ENCODE data around the gene BSPRY.

The BSPRY gene

GRCh38 chr9:113313261-113313660, 36.1 kb upstream of the BSPRY start:
- TF ChIP-seq TAF1 (IDR thresholded peaks at IDR 0.05; ENCODE audit: borderline replicate concordance, insufficient read depth, low read length) (no peak), REST (IDR thresholded peaks at IDR 0.05; ENCODE audit: insufficient read depth in 1 of 2, low read depth in 2 of 2, low read length in 2 of 2) (no peak), POLR2AphosphoS5 (IDR thresholded peaks at IDR 0.05; ENCODE audit: low read depth, low read length) (no peak), SIN3A (IDR thresholded peaks at IDR 0.05; ENCODE audit: borderline replicate concordance, insufficient read depth, low read length) (no peak), FOXP2 (optimal IDR thresholded peaks at IDR 0.05; ENCODE audit: borderline replicate concordance, extremely low read depth, extremely low read length, insufficient read depth) (no peak)

DNA sequence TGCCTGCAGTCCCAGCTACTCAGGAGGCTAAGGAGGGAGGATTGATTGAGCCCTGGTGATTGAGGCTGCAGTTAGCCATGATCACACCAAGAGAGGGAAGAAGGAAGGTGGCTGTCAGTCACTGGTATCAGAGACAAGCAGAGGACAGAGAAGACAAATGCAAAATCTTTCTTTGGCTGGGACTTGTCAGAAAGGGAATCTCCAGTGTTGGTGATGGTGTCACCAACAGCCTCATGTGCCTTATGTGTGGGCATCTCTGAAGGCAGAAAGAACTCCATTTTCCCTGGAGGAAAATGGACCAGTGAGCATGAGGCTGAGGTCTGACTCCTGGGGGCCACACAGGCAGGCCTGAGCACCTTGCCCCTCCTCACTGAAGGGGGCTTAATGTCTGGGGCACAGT, 34.1 kb upstream of the BSPRY start:
- TF ChIP-seq SIN3A (IDR thresholded peaks at IDR 0.05; ENCODE audit: borderline replicate concordance, insufficient read depth, low read length) (no peak), TAF1 (IDR thresholded peaks at IDR 0.05; ENCODE audit: borderline replicate concordance, insufficient read depth, low read length) (no peak), REST (IDR thresholded peaks at IDR 0.05; ENCODE audit: insufficient read depth in 1 of 2, low read depth in 2 of 2, low read length in 2 of 2) (no peak), FOXP2 (optimal IDR thresholded peaks at IDR 0.05; ENCODE audit: borderline replicate concordance, extremely low read depth, extremely low read length, insufficient read depth) (no peak), POLR2AphosphoS5 (IDR thresholded peaks at IDR 0.05; ENCODE audit: low read depth, low read length) (no peak)

GRCh38 chr9:113316030-113316429, 33.3 kb upstream of the BSPRY start:
- no peak for TF ChIP-seq TAF1 (IDR thresholded peaks at IDR 0.05; ENCODE audit: borderline replicate concordance, insufficient read depth, low read length)
- no peak for TF ChIP-seq FOXP2 (optimal IDR thresholded peaks at IDR 0.05; ENCODE audit: borderline replicate concordance, extremely low read depth, extremely low read length, insufficient read depth)
- no peak for TF ChIP-seq POLR2AphosphoS5 (IDR thresholded peaks at IDR 0.05; ENCODE audit: low read depth, low read length)
- TF ChIP-seq REST (IDR thresholded peaks at IDR 0.05; ENCODE audit: insufficient read depth in 1 of 2, low read depth in 2 of 2, low read length in 2 of 2) = no peak
- TF ChIP-seq SIN3A (IDR thresholded peaks at IDR 0.05; ENCODE audit: borderline replicate concordance, insufficient read depth, low read length) = no peak

DNA sequence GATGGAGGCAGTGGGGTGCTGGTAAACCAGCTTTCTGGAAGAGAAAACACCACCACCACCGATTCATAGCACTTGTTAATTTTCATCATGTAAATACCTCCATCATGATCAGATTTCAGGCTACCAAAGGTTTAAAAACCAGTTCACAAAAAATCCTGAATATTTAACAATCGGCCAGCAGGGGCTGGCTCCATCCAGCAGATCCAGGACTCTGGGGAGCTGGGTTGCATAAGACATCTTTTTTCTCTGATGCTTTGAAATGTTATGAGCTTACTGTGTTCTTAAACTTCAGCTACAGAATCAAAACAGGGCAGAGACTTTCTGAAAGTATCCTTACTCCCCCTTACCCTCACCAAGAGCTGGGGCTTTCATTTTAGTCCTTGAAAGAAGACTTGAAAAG, 31.6 kb upstream of the BSPRY start:
- TF ChIP-seq TAF1 (IDR thresholded peaks at IDR 0.05; ENCODE audit: borderline replicate concordance, insufficient read depth, low read length) (no peak), SIN3A (IDR thresholded peaks at IDR 0.05; ENCODE audit: borderline replicate concordance, insufficient read depth, low read length) (no peak), POLR2AphosphoS5 (IDR thresholded peaks at IDR 0.05; ENCODE audit: low read depth, low read length) (no peak), FOXP2 (optimal IDR thresholded peaks at IDR 0.05; ENCODE audit: borderline replicate concordance, extremely low read depth, extremely low read length, insufficient read depth) (no peak), REST (IDR thresholded peaks at IDR 0.05; ENCODE audit: insufficient read depth in 1 of 2, low read depth in 2 of 2, low read length in 2 of 2) (no peak)

- TF ChIP-seq TAF1 (IDR thresholded peaks at IDR 0.05; ENCODE audit: borderline replicate concordance, insufficient read depth, low read length) = no peak
Observed at GRCh38 chr9:113319054-113319453, 30.3 kb upstream of the BSPRY start.

All from PFSK-1 (cell line).